HL-60 (cell line): ENCODE data around the gene TBX18.

ENCODE experiments used
- POLR2AphosphoS5 ChIP-seq: IDR thresholded peaks from 2 replicates; pipeline ENCODE4 v1.6.1; 2012; ENCODE audit warnings: low read depth
- TF ChIP-seq, protein P1 (sequence below): IDR thresholded peaks from one replicate; pipeline ENCODE4 v1.5.1; 2011; ENCODE audit warnings: low read length, control low read depth, inconsistent platforms; ENCODE audit not compliant: insufficient read depth

- TF ChIP-seq, protein P1, sequence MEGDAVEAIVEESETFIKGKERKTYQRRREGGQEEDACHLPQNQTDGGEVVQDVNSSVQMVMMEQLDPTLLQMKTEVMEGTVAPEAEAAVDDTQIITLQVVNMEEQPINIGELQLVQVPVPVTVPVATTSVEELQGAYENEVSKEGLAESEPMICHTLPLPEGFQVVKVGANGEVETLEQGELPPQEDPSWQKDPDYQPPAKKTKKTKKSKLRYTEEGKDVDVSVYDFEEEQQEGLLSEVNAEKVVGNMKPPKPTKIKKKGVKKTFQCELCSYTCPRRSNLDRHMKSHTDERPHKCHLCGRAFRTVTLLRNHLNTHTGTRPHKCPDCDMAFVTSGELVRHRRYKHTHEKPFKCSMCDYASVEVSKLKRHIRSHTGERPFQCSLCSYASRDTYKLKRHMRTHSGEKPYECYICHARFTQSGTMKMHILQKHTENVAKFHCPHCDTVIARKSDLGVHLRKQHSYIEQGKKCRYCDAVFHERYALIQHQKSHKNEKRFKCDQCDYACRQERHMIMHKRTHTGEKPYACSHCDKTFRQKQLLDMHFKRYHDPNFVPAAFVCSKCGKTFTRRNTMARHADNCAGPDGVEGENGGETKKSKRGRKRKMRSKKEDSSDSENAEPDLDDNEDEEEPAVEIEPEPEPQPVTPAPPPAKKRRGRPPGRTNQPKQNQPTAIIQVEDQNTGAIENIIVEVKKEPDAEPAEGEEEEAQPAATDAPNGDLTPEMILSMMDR = no peak
- no peak for TF ChIP-seq POLR2AphosphoS5
Measured at GRCh38 chr6:84752118-84752850, 12.1 kb downstream of the TBX18 start.
